GM20000 (cell line): ENCODE results near the gene MTURN.
"Not testable (repeated sequence)": the region's sequence is repeated elsewhere in the genome, so short reads cannot be mapped to it uniquely, and the experiment has no call there.

Experiments used
- DNase-seq: peaks from one replicate; pipeline ENCODE4 v3.0.0; 2012; ENCODE audit warnings: low spot score
- CTCF ChIP-seq: IDR thresholded peaks from 2 replicates; pipeline ENCODE4 v1.5.1; 2012; ENCODE audit warnings: mild to moderate bottlenecking, control low read depth; ENCODE audit errors: extremely low read depth, missing control alignments

Gene MTURN

DNA sequence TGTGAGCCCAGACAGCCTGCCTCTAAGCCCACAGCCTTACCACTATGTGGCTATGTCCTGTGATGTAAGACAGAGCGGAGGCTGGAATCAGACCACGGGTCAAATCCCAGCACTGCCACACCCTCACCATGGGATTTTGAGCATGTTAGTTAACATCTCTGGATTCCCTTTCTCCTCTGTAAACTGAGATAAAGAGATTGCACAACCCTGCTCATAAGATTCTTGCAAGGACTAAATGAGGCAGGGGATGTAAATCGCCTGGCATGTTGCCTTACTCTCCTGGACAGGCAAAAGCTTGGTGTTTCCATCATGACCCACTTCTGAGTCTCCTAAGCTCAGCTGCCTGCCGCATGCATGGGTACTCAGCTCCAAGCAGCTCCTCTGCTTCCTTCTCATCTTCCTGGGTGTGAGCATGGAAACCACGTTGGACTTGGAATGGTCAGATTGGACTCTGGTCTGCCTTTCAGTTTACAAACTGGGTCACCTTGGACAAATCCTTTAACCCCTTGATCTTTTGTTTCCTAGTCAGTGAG lies 41.3 kb upstream of the MTURN start:
- DNase-seq = no peak
- TF ChIP-seq CTCF = no peak

DNA sequence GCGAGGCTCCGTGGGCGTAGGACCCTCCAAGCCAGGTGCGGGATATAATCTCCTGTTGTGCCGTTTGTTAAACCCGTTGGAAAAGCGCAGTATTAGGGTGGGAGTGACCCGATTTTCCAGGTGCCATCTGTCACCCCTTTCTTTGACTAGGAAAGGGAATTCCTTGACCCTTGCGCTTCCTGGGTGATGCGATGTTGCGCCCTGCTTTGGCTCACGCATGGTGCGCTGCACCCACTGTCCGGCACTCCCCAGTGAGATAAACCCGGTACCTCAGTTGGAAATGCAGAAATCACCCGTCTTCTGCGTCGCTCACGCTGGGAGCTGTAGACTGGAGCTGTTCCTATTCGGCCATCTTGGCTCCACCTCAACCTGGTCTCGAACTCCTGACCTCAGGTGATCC lies 36.2 kb upstream of the MTURN start:
- DNase-seq = not testable (repeated sequence)

GRCh38 chr7:30102281-30102680 lies 32.5 kb upstream of the MTURN start:
- no peak for TF ChIP-seq CTCF
- DNase-seq = no peak

- no peak for DNase-seq
- TF ChIP-seq CTCF = no peak
Measured at GRCh38 chr7:30104157-30104556, 30.6 kb upstream of the MTURN start.

DNA sequence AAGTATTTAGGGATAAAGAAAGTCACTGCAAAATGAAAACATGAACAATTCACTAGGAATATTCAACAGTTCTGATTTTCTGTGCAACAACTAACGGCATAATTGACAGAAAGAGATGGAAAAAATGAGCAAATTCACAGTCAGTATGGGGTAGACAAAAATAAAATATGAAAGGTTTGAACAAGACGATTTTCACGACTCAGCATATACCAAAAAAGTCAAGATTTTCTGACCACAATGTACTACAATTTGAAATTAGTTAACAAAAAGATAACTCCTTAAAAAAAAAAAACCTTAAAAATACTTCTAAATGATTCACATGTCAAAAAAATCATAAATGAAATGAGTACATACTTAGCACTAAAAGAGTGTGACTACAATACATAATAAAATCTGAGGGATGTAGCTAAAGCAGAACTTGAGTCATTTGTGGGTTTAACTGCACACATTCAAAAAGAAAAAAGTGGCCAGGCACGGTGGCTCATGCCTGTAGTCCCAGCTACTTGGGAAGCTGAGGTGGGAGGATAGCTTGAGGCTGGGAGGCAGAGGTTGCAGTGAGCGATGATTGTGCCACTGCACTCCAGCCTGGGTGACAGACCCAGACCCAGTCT lies 22.6 kb upstream of the MTURN start:
- no peak for DNase-seq
- no peak for TF ChIP-seq CTCF

GRCh38 chr7:30113144-30113543 lies 21.6 kb upstream of the MTURN start:
- DNase-seq = no peak
- TF ChIP-seq CTCF = no peak

- DNase-seq = no peak
Measured at GRCh38 chr7:30114536-30115238, 20.1 kb upstream of the MTURN start.

More at GRCh38 chr7:30114536-30115238, 20.1 kb upstream of the MTURN start:
- TF ChIP-seq CTCF = no peak
